ENCODE data around the gene NHLH1. TPM values are rescaled to one million over a fixed set of nuclear protein-coding genes. Genes with fewer than 3 reads are reported as not detected.

The NHLH1 gene
- total RNA-seq, 1 experiment from 2014 or later: 0.70 TPM

- Mint-ChIP-seq H3K4me1 (peaks cover 20% of the 10 kb centered on the region), H3K4me3 (no peak overlapping the region), H3K27me3 (ENCODE audit: low read depth) (no peaks in the 10 kb centered on the region), H3K36me3 (peaks cover 30% of the 10 kb centered on the region), H3K9me3 (no peaks in the 10 kb centered on the region), H3K27ac (0 out of 2 replicates have a peak overlapping the region, but pooled peaks have one; percentile 20)
- POLR2A ChIA-PET: no interaction called here
- TF ChIP-seq CTCF (IDR thresholded peaks at IDR 0.05) (peak; percentile 35; the same call in 1 of the 2 replicates), ZNF512 (CRISPR knock-in tag; IDR thresholded peaks at IDR 0.05; ENCODE audit: borderline replicate concordance) (no peak)
- CTCF ChIA-PET: interaction anchor here (0.6 to 2.3 kb wide), 19 partner anchors 9 to 321 kb away, joined by 3 to 31 read pairs (median 5); partner anchors contain the start of genes IGSF8, NHLH1 and VANGL2
- ATAC-seq (peak; percentile 92), DNase-seq (ENCODE audit: low spot score) (peak; percentile 47)
Observed at GRCh38 chr1:160416369-160416768, 49.5 kb downstream of the NHLH1 start.

GRCh38 chr1:160418483-160418882 lies 51.6 kb downstream of the NHLH1 start:
- Mint-ChIP-seq H3K9me3 (no peaks in the 10 kb centered on the region), H3K27me3 (ENCODE audit: low read depth) (no peaks in the 10 kb centered on the region), H3K4me1 (peaks cover 14% of the 10 kb centered on the region), H3K4me3 (no peak overlapping the region), H3K27ac (no peak overlapping the region), H3K36me3 (peaks cover 48% of the 10 kb centered on the region)
- TF ChIP-seq ELF4 (CRISPR knock-in tag; IDR thresholded peaks at IDR 0.05; ENCODE audit: low read depth) (no peak), ZNF396 (CRISPR knock-in tag; IDR thresholded peaks at IDR 0.05; ENCODE audit: borderline replicate concordance) (no peak), PRRX2 (CRISPR knock-in tag; IDR thresholded peaks at IDR 0.05) (no peak), CBFB (CRISPR knock-in tag; IDR thresholded peaks at IDR 0.05; ENCODE audit: low read depth) (no peak), ESRRA (CRISPR knock-in tag; IDR thresholded peaks at IDR 0.05; ENCODE audit: borderline replicate concordance) (no peak), ZNF281 (CRISPR knock-in tag; IDR thresholded peaks at IDR 0.05) (no peak), ZMAT4 (CRISPR knock-in tag; IDR thresholded peaks at IDR 0.05) (no peak), ZBTB21 (CRISPR knock-in tag; IDR thresholded peaks at IDR 0.05; ENCODE audit: borderline replicate concordance) (no peak), JAZF1 (CRISPR knock-in tag; IDR thresholded peaks at IDR 0.05) (no peak)
- DNase-seq (ENCODE audit: low spot score): no peak
- ChIA-PET CTCF (interaction anchor here (0.9 kb wide), 1 partner anchor 42 kb away, joined by 5 read pairs; no protein-coding TSS in a partner anchor), POLR2A (no interaction called here)
- ATAC-seq: no peak

- Mint-ChIP-seq H3K9me3 (no peaks in the 10 kb centered on the region), H3K4me3 (no peak overlapping the region), H3K27me3 (ENCODE audit: low read depth) (no peaks in the 10 kb centered on the region), H3K36me3 (peaks cover 53% of the 10 kb centered on the region), H3K4me1 (peaks cover 6% of the 10 kb centered on the region), H3K27ac (peak overlapping the region; percentile 71; the same call in 1 of the 2 replicates)
- ATAC-seq (no peak), DNase-seq (ENCODE audit: low spot score) (no peak)
- TF ChIP-seq PREB (CRISPR knock-in tag; IDR thresholded peaks at IDR 0.05; ENCODE audit: borderline replicate concordance) (no peak), ATF2 (CRISPR knock-in tag; IDR thresholded peaks at IDR 0.05; ENCODE audit: borderline replicate concordance, low read depth) (no peak)
- ChIA-PET CTCF (interaction anchor here (1.1 kb wide), 1 partner anchor 8 kb away, joined by 3 read pairs; no protein-coding TSS in a partner anchor), POLR2A (no interaction called here)
Observed at GRCh38 chr1:160419150-160419837, 52.4 kb downstream of the NHLH1 start.

Measured in WTC11 (cell line).